Measurements from ENCODE around the gene SPSB1. TPM values are rescaled to one million over a fixed set of nuclear protein-coding genes. Genes with fewer than 3 reads are reported as not detected.
A peak's percentile ranks its signal among the peaks of the same experiment; 100 is the strongest.

Gene SPSB1
- total RNA-seq, 6 experiments from 2014 or later, result 7.7 to 121 (median 37.0) TPM

- intact Hi-C loops (cut with DNase I), result no loop called here
- Histone ChIP-seq H3K27ac (no peak overlapping the region), H3K9me3 (no peaks in the 10 kb centered on the region), H3K36me3 (peaks cover 0 to 3% (median 0%) of the 10 kb centered on the region in 4 donors), H3K27me3 (no peaks in the 10 kb centered on the region), H3K4me1 (peaks cover 0 to 6% (median 0%) of the 10 kb centered on the region in 4 donors), H3K4me3 (no peak overlapping the region)
- TF ChIP-seq POLR2A (IDR thresholded peaks at IDR 0.05), result no peak
- no peak for TF ChIP-seq CTCF (IDR thresholded peaks at IDR 0.05)
- WGBS (ENCODE audit: insufficient coverage, low coverage, low lambda C conversion rate, missing lambda C conversion rate), result 90% methylated on average over 10 of the region's 24 CpGs
- ATAC-seq (no peak), DNase-seq (no peak)
Measured at GRCh38 chr1:9340172-9340854, 47.6 kb downstream of the SPSB1 start.

- no peak for TF ChIP-seq POLR2A (IDR thresholded peaks at IDR 0.05)
- no peak for TF ChIP-seq CTCF (IDR thresholded peaks at IDR 0.05)
- peaks cover 0 to 6% (median 0%) of the 10 kb centered on the region in 4 donors for H3K4me1 ChIP-seq
- no peak for DNase-seq
- intact Hi-C loops (cut with DNase I), result no loop called here
- H3K27ac ChIP-seq, result no peak overlapping the region
- H3K9me3 ChIP-seq, result no peaks in the 10 kb centered on the region
- H3K27me3 ChIP-seq, result no peaks in the 10 kb centered on the region
- H3K4me3 ChIP-seq, result no peak overlapping the region
- peak in 1 of 4 donors; percentile 31 for ATAC-seq
- WGBS (ENCODE audit: insufficient coverage, low coverage, low lambda C conversion rate, missing lambda C conversion rate), result 85% methylated on average over 6 of the region's 7 CpGs
- H3K36me3 ChIP-seq, result peaks cover 0 to 3% (median 0%) of the 10 kb centered on the region in 4 donors
Measured at GRCh38 chr1:9340864-9341263, 48.2 kb downstream of the SPSB1 start.

GRCh38 chr1:9341301-9341845, 48.7 kb downstream of the SPSB1 start:
- peaks cover 0 to 3% (median 0%) of the 10 kb centered on the region in 4 donors for H3K36me3 ChIP-seq
- H3K4me3 ChIP-seq, result no peak overlapping the region
- H3K9me3 ChIP-seq, result no peaks in the 10 kb centered on the region
- WGBS (ENCODE audit: insufficient coverage, low coverage, low lambda C conversion rate, missing lambda C conversion rate), result 67% methylated on average over 4 of the region's 13 CpGs
- ATAC-seq (peak in 1 of 4 donors; percentile 5), DNase-seq (no peak)
- no peaks in the 10 kb centered on the region for H3K27me3 ChIP-seq
- no peak overlapping the region for H3K27ac ChIP-seq
- no peak for TF ChIP-seq POLR2A (IDR thresholded peaks at IDR 0.05)
- TF ChIP-seq CTCF (IDR thresholded peaks at IDR 0.05), result no peak
- intact Hi-C loops (cut with DNase I), result no loop called here
- peaks cover 0 to 6% (median 0%) of the 10 kb centered on the region in 4 donors for H3K4me1 ChIP-seq

- peaks cover 0 to 6% (median 0%) of the 10 kb centered on the region in 4 donors for H3K4me1 ChIP-seq
- no peak overlapping the region for H3K4me3 ChIP-seq
- no peaks in the 10 kb centered on the region for H3K9me3 ChIP-seq
- H3K36me3 ChIP-seq, result peaks cover 0 to 3% (median 0%) of the 10 kb centered on the region in 4 donors
- WGBS (ENCODE audit: insufficient coverage, low coverage, low lambda C conversion rate, missing lambda C conversion rate), result 95% methylated on average over 6 of the region's 6 CpGs
- no peak for ATAC-seq
- intact Hi-C loops (cut with DNase I), result no loop called here
- H3K27ac ChIP-seq, result no peak overlapping the region
- TF ChIP-seq POLR2A (IDR thresholded peaks at IDR 0.05) (no peak), CTCF (IDR thresholded peaks at IDR 0.05) (no peak)
- no peaks in the 10 kb centered on the region for H3K27me3 ChIP-seq
- DNase-seq, result no peak
Measured at GRCh38 chr1:9343269-9343668, 50.6 kb downstream of the SPSB1 start.

Data from right lobe of liver (tissue), 6 donors.